ENCODE results near the gene PGA3.
"Not testable (repeated sequence)": the region's sequence is repeated elsewhere in the genome, so short reads cannot be mapped to it uniquely, and the experiment has no call there.

DNA sequence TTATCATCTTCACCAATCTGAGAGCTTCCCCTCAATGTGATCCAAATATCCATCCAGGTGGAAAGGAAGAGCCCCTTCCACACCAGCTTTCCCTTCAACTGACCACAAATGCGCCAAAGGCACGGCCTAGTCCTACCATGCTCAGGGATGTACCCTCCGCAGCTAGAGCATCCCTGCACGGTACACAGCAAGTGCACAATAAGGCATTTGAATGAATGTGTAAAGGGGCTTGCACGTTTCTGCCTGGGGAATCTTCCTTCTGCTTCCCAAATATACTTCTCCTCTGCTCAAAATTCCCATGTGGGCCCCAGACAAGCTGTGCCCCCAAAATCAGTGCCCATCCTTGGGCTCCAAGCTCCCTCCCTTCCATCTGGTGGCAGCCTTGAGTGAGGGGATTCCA is 15.7 kb downstream of the PGA3 start:
- TF ChIP-seq, protein P1, sequence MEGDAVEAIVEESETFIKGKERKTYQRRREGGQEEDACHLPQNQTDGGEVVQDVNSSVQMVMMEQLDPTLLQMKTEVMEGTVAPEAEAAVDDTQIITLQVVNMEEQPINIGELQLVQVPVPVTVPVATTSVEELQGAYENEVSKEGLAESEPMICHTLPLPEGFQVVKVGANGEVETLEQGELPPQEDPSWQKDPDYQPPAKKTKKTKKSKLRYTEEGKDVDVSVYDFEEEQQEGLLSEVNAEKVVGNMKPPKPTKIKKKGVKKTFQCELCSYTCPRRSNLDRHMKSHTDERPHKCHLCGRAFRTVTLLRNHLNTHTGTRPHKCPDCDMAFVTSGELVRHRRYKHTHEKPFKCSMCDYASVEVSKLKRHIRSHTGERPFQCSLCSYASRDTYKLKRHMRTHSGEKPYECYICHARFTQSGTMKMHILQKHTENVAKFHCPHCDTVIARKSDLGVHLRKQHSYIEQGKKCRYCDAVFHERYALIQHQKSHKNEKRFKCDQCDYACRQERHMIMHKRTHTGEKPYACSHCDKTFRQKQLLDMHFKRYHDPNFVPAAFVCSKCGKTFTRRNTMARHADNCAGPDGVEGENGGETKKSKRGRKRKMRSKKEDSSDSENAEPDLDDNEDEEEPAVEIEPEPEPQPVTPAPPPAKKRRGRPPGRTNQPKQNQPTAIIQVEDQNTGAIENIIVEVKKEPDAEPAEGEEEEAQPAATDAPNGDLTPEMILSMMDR (IDR thresholded peaks at IDR 0.05): not testable (repeated sequence)
- not testable (repeated sequence) for TF ChIP-seq EP300 (IDR thresholded peaks at IDR 0.05)
